GM19043 (cell line): ENCODE results near the gene IYD.

Experiments used
- ATAC-seq: cut with Tn5 transposase; IDR thresholded peaks from one replicate; pipeline ENCODE4 v1.9.1; 2021; ENCODE audit warnings: low read depth; ENCODE audit not compliant: unreplicated experiment

Gene IYD

GRCh38 chr6:150368762-150369161, at the start of gene IYD:
TSS of gene IYD (plus strand) at chr6:150369012. CDS start at chr6:150369032, 20 bp downstream.
- no peak for ATAC-seq

GRCh38 chr6:150319924-150320323, 48.9 kb upstream of the IYD start:
- ATAC-seq: no peak

- ATAC-seq: no peak
Observed at GRCh38 chr6:150320442-150320841, 48.4 kb upstream of the IYD start.

- no peak for ATAC-seq
Observed at GRCh38 chr6:150322466-150322871, 46.3 kb upstream of the IYD start.

GRCh38 chr6:150323205-150323604, 45.6 kb upstream of the IYD start:
- ATAC-seq: no peak

- no peak for ATAC-seq
Observed at GRCh38 chr6:150324044-150324443, 44.8 kb upstream of the IYD start.

- ATAC-seq: no peak
Observed at GRCh38 chr6:150325066-150325772, 43.6 kb upstream of the IYD start.

GRCh38 chr6:150327117-150327774, 41.6 kb upstream of the IYD start:
- no peak for ATAC-seq

- no peak for ATAC-seq
Observed at GRCh38 chr6:150328744-150329405, 39.9 kb upstream of the IYD start.

GRCh38 chr6:150331344-150331743, 37.5 kb upstream of the IYD start:
- no peak for ATAC-seq

GRCh38 chr6:150332939-150333584, 35.8 kb upstream of the IYD start:
- no peak for ATAC-seq

- ATAC-seq: no peak
Observed at GRCh38 chr6:150333585-150333941, 35.2 kb upstream of the IYD start.

GRCh38 chr6:150334790-150335783, 33.7 kb upstream of the IYD start:
- no peak for ATAC-seq

GRCh38 chr6:150336299-150336698, 32.5 kb upstream of the IYD start:
- no peak for ATAC-seq

- no peak for ATAC-seq
Observed at GRCh38 chr6:150336708-150337107, 32.1 kb upstream of the IYD start.

- ATAC-seq: no peak
Observed at GRCh38 chr6:150342126-150342525, 26.7 kb upstream of the IYD start.

GRCh38 chr6:150343434-150343833, 25.4 kb upstream of the IYD start:
- ATAC-seq: no peak

- no peak for ATAC-seq
Observed at GRCh38 chr6:150345781-150346180, 23.0 kb upstream of the IYD start.

GRCh38 chr6:150346346-150346745, 22.5 kb upstream of the IYD start:
- ATAC-seq: no peak

GRCh38 chr6:150347845-150348244, 21.0 kb upstream of the IYD start:
- no peak for ATAC-seq
